Esophagus mucosa (tissue), 1 donor: ENCODE measurements around the gene MAP4K3. TPM values are rescaled to one million over a fixed set of nuclear protein-coding genes. Genes with fewer than 3 reads are reported as not detected.

Experiments used
- ATAC-seq: fragments of 200-7000 bp; cut with Tn5 transposase; one replicate; pipeline ENCODE4 v1.9.1; 2020
- total RNA-seq: library from RNA; stranded (reverse); gene quantifications from one replicate; pipeline ENCODE4 v1.2.4, GENCODE V29; 2023
- donor health status: DM: yes; HTN: yes; CAD: no.

Gene MAP4K3
- total RNA-seq, result 12.4 TPM

DNA sequence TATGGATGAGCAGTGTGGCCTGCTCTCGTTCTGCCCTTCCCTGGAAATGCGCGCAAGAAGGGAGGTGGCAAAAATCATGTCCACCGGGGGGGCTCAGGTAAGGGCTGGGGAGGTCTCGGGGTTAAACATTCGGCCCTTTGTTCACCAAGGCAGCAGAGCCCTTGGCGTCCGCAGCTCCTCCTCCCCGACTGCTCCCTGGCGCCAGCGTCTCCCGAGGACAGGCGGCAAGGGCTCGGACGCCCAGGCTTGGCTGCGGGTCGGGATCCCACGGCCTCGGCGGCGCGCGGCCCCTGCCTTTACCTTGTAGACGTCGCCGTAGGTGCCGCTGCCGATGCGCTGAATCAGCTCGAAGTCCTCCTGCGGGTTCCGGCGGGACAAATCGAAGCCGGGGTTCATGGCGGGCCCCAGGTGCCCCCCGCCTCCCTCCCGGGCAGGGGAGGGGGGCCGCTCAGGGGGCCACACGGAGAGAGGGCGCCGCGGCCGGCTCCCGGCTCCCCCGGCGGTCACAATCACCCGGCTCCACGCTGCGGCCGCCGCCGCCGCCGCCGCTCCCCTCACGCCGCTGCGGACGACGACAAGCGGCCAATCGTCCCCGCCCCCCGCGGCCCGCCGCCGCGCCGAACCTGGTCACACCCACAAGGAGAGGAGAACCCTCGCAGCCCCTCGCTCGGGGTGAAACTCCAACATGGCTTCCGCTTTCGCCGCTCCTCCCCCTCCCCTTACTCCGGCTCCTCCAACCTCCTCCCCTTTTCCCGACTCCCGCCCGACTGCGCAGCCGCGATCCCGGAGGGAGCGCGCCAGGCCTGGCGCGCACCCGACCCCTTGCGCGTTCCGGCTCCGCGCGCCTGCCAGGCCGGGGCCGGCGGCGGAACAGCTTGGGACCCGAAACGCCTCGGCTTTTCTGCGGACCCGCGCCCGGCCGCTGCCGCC is at the start of gene MAP4K3:
TSS of gene MAP4K3 (minus strand) at position 694 of the 930 bp plus-strand sequence. CDS start at position 396, 298 bp downstream.
- ATAC-seq, result peak; percentile 92

DNA sequence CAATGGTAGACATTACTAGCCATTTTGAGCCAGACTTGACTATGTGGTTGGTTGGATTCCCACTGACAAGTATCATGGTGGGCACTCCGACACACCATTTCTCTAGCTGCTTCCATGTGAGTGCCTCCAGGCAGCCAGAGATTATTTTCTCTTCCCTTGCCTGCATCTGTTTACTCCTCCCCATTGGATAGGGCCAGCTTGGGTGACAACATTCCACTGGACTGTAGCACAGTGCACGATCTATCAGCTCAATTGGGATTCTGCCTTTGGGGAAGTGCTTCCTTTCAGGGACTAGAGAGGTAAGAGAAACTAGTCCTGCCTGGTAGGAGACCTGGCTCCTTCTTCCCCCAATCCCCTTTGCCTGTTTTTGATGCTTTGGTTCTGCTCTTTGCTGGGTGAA is 49.0 kb upstream of the MAP4K3 start:
- ATAC-seq, result no peak

DNA sequence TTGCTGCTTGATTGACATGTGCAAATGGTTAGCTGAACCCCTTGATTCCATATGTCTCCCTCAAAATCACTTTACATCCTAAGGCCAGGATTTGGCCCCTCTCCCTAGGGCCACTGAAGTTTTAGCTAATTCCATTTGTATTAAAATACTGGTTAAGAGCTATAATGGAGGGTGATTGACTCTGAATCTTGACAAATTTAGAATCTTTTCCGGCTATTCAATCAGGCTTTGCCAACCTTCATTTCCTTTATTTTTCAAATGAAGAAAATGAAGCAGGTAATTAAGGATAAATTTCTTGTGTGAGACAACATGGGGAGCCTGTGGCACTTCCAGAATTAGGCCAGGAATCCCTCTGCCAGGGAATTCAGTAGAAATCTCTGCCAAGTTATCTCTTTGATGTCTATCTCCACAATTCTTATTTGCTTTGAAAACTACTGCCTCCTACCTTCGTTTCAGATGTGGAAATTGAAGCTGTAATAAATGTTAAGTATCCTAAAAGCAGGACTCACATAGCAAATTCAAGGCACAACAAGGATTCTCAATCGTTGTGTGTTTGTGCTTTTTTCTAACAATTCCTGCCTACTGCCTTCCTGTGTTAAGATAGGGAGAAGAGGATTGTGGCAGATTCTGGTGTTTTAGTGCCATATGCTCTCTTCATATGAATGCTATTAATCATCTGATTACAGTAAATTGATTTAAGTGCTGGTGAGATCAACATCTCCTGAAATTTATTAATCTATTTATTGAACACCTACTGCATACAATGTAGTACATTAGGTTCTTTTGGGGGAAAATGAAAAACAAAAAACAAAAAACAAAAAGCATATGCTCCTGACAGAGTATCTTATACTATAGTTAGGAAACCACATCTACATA is 47.8 kb upstream of the MAP4K3 start:
- ATAC-seq, result no peak

DNA sequence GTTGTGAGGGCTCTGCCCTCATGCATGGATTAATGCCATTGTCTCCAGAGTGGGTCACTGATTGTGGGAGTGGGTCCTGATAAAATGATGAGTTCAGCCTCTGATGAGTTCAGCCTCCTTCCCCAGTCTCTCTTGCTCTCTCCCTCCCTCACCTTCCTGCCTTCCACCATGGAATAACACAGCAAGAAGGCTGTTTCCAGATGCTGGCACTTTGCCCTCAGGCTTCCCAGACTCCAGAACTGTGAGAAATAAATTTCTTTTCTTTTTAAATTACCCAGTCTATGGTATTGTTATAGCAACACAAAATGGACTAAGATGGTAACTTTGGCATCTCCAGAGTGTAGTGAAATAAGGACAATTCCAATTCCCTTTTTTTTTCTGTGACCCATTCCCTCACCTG is 47.1 kb upstream of the MAP4K3 start:
- ATAC-seq, result no peak

DNA sequence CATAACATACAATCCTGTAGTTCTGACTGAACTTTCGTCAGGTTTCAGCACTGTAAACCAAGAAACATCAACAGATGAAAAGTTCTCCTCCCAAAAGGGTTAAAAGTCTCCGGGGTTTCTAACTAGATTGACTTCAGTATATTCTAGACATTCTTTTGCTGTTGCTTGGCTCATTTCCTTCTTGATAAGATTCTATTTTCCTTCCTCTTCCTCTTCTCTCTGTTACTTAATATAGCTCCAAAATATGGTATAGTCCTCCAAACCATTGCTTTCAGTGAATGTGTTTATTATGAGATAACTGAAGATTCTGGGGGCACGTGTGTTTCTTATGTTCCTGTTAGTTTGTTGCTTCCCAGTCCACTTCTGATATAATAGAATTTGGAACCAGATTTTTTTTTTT is 46.4 kb upstream of the MAP4K3 start:
- ATAC-seq, result no peak

DNA sequence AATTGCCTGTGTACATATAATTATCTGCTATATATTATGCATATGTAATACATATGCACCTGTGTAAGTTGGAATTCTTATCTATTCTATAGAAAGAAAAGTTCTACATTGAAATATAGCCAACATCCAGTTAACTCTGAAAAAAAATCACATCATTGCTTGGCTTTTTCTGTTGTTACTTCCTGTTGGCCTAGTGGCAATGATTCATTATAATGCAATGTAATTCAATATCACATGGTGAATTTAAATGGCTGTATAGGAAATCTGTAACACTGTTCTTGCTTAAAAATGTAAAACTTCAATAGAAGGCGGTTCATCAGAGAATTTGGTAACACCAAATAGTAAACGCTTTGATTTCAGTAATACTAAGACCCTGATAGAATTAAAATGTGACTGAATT is 44.5 kb upstream of the MAP4K3 start:
- ATAC-seq, result no peak

DNA sequence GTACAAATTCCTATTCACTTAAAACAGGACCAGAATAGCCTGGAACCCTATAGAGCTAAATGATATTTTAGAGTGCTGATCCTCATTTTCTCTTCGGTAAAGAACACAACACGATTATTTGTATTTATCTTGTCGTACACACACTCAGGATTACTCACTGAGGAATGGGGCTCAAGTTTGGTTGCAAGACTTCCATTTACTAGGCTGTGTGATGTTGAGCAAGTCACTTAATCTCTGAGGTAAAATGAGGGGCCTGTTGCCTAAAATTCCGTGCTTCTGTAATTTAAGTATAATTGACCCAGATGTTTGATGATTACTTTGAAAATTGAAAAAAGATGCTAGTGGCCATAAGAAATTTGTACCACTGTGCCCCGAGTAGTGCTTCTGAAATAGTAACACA is 42.6 kb upstream of the MAP4K3 start:
- no peak for ATAC-seq

DNA sequence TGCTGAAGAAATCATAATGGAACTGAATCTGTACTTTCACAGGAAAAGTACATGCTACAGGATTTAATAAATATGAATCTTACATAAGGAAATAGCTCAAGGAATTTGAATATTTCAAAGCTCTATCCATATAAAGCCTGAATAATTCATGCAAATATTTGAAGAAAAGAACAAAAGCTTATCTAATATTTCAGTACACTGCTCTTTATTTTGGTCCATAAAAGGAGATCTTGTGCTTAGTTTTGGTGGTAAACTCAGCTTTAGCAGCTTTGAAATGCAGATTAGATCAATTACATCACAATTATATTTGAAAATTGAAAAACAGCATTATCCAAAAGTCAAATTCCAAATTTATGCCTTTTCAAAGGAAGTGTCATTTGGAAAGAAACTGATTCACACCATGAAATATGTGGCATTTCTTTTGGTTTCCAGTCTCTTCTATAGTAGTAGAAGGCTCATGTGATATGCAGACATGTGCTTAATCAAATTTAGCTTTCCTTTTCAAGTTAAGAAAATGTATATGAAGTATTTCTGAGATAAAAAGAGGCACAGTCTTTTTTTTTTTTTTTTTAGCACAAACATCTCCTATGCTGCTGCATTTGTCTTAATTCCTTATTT is 42.1 kb upstream of the MAP4K3 start:
- no peak for ATAC-seq

DNA sequence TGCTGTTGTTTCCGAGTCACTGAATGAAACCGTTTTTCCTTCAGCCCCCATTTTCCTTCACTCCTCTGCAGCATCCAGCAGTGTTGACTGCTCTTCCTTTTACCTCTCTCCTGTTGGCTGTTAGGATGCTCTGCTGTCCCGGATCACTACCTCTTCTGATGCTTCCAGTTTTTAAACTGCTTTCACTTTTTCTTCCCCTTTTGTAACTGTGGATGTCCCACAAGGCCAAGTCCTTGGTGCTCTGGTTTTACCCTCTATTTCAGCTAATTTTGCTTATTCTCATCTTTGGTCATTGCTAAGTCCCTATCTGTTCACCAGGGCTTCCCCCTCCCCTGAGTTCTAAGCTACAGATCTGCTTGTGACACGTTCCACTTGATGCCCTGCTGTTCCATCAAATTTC is 39.4 kb upstream of the MAP4K3 start:
- ATAC-seq, result no peak

DNA sequence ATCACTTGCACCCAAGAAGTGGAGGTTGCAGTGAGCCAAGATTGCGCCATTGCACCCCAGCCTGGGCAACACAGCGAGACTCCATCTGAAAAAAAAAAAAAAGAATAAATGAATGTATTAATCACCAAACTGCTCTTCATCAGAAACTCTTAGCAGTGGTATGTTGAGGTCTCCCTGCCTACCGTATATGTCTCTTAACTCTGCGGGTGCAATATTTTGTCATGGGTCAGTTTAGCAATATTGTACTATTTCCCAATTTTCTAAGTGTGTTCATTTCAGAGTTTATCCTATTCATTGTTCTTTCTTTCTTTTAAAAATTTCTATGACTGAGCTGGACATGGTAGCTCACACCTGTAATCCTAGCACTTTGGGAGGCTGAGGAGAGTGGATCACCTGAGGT is 37.9 kb upstream of the MAP4K3 start:
- no peak for ATAC-seq

DNA sequence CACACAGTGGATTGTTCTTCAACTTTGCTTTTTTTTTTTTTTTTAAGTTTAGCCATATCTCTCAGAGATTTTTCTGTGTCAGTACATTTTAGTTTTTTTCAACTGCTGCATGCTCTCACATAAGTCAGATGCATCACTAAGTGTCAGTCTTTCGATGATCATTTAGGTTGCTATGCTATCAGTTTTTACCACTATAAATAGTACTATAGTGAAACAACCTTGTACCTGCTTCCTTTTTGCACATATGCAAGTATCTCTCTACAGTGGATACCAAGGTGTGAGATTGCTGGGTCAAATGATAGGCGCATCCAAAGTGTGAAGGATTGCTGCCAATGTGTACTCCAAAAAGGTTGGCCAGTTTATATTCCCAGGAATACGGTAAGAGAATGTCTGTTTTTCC is 33.5 kb upstream of the MAP4K3 start:
- no peak for ATAC-seq

DNA sequence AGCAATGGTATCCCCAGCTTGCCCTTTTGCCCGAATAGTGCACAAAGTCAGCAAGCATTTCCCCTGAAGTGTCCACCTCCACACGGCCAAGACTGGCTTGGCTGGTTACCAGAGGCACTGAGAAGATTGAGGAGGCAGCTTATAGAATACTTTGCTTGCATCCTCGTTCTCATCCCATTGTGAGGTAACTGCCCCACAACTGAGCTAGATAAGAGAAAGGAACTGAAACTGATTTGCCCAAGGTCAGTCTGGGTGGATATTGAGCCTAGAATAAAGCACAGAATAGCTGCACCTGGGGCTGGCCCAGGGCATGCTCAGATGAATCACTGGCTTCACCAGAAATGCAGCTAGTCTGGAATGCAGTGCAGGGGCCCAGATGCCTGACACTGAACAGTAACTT is 32.7 kb upstream of the MAP4K3 start:
- ATAC-seq, result peak; percentile 71

DNA sequence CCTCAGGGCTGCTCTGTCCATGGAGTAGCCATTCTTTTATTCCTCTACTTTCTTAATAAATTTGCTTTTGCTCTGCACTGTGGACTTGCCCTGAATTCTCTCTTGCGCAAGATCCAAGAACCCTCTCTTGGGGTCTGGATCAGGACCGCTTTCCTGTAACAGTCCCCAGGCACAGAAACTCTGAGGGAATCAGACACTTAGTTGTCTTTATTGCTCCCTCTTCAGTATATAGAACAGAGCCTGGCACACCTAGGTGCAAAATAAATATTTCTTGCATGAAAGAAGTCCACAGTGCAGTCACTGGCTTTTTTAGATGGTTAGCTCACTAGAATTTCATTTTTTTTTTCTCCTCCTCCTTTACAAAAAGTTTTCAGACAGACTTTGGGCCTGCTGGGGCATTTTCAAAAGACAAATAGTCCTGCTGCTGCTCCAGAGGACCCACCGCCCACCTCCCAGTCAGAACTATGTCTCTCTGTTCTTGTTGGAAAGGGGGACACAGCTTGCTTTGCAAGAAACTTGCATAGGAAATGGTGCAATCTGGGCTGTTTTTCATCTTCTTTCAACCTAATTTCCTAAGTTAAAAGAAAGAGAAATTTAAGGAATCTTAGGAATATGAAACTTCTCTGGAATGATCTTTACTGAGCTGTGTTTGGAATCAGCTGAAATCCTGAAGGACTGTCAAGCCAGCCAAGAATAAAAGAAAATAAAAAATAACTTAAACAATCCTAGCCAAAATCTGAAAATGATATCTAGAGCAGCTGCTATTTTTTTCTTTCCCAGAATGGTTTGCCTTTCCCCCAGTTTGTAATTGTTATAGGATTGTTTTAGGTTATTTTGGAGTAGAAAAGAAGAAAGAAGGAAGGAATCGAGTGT is 31.7 kb upstream of the MAP4K3 start:
- ATAC-seq, result no peak

DNA sequence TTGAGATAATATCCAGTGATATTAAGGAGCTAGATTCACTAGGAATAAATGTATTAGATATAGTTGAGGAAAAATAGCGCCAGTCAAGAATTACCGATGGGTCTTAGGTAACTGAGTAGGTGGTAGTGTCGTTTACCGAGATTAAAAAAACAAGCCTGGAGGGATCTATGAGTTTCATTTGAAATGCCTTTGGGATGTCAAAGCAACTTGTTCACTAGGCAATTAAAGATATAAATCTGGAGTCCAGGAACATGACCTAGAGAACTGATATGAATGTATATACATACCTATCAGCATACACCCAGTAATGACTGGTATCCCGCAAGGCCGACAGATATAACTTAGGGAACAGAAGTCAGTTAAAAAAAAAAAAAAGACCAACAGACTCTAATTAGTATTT is 29.2 kb upstream of the MAP4K3 start:
- ATAC-seq, result no peak

DNA sequence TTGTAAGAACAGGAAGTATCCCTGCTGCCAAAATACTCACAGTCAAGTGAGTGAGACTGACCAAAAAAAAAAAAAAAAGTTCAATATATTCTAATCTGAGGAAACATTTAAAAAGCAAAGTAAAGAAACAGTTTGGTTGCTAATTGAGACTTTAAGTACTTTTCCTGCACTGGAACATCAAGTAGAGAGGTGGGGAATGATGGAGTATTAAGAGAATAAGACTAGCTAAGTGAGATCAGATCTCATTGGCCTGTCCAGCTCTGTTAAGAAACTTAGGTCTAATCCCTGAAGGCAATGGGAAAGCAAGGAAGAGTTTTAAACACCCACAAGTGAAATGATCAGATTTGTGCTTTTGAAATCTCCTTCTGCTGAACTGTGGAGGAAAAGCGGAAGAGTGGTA is 27.8 kb upstream of the MAP4K3 start:
- ATAC-seq, result no peak

DNA sequence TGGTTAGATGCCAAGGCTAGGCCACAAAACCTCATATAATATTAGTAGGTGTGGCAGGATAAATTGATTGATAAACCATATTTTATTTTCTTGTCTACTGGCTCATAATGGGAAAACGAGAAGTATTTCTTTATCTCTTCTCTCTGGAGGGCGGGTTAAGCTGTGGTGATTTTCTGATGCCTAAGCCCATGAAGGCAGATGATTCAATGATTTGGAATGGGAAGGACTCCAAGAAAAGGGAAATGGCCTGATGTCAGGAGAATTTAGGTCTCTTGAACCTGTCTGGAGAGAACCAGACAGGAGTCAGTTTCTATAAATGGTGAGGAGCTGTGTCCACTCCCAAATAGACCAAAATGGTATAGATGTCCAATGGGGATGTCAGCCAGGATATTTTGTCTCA is 18.7 kb upstream of the MAP4K3 start:
- ATAC-seq, result no peak

DNA sequence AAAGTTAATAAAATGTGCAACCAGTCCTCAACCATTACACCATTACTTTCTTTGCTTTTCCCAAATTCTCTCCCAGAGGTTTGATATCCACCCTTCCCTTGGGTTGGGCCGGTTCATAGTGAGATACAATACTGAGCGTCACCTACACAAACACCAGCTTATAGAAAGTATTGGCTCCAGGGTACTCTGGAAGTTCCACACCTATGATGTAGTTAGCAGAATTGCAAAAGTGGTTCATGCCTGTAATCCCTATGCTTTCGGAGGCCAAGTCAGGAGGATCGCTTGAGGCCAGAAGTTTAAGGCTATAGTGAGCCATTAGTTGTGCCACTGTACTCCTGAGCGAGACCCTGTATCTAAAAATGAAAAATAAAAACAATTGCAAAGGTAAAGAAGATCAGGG is 15.3 kb upstream of the MAP4K3 start:
- ATAC-seq, result no peak

DNA sequence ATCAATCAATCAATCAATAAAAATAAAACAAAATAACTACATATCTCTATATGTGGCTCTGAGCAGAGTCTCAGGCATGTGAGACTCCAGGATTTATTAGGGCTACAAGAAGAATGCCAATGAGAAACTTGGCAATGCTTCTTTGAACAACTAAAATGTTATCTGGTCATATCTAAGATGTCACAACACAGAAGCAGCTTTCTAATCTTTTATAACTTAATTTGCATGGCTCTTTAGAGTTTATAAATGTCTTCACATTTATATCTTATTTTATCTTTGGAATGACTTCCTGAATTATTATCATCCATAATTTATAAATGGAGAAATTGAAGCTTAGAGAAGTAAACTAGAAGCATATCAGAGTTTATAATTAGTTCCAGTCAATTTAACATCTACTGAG is 14.9 kb upstream of the MAP4K3 start:
- no peak for ATAC-seq

DNA sequence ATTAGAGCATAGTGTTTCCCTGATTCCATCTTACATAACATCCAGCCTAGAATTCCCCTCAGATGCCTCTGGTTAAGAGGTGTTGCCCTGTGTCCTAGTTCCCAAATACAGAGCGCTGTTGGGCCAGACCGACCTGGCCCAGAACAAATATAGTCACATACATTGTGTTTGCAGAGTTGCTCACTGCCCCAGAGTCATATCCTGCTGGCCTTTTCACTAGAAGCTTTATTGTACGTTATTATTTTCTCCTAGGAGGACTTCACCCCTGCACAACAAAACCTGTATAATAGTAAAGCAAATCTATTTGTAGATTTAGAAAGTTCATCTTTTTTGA is 11.1 kb upstream of the MAP4K3 start:
- no peak for ATAC-seq

DNA sequence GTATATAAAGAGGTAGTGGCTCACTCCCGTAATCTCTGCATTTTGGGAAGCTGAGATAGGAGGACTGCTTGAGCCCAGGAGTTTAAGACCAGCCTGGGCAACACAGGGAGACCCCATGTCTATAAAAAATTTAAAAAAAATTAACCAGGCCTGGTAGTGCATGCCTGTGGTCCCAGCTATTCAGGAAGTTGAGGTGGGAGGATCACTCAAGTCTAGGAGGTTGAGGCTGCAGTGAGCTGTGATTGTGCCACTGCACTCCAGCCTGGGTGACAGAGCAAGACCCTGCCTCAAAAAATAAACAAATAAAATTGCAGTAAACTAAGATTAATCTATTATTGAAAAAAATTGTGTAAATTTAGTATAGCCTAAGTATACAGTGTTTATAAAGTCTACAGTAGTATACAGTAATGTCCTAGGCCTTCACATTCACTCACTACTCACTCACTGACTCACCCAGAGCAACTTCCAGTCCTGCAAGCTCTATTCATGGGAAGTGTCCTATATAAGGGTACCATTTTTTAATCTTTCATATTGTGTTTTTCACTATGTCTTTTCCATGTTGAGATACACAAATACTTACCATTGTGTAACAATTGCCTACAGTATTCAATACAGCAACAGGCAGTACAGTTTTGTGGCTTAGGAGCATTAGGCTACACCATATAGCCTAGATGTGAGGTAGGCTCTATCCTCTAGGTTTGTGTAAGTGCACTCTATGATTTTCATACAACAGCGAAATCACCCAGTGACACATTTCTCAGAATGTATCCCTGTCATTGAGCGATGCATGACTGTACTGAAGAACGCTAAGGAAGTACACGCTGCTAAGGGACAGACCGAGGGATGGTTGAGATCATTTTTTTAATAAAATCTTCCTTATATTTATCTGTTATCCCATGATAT is 10.4 kb upstream of the MAP4K3 start:
- ATAC-seq, result no peak

DNA sequence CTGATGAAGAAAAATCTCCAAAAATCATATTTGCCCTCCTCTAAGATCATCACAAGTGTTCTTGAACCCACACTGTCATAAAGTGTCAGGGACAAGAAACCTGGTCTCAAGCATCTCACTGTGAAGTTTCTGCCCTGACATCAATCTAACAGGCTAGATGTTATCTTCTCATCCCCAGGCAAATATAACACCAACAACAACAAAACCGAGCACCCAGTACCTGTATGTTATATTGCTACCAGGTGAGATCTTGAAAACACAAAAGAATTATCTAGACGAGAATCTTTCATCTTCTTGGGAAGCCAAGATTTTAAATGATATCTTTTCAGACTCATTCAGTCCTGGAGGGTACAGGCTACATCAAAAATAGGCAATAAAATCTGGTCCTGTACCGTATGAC is 8.8 kb upstream of the MAP4K3 start:
- ATAC-seq, result no peak
